ENCODE results near the gene MS4A12. TPM values are rescaled to one million over a fixed set of nuclear protein-coding genes. Genes with fewer than 3 reads are reported as not detected.

MS4A12 gene
- total and polyA plus RNA-seq, 2 of the 13 experiments (the other 11 are each of a cell fraction or from before 2014, with no cell fraction given) = not detected

DNA sequence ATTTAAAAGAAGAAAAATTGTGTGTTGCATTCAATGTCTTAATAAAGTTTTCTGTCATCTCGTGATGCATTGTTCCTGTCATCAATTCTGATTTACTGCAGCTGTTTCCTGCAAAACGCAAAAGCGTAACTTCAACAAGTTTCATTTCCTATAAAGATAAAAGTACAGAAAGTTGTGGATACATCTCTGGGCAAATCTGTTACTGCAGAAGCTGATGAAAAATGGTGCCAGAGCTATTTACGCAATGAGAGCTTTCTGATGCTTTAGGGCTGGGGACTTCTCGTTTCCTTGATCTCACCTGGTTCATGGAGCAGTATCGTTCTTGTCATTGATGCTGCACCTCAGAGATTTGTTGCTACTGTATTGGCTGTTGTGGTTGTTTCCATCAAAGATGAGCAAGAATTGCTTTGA is 15.5 kb upstream of the MS4A12 start:
- in situ Hi-C loops (cut with HindIII; ENCODE audit: extremely low pct_ligation_motif_present, low pct_unique_long_range_greater_than_20kb) = loop anchor here (25.0 kb wide), 1 partner anchor 140 kb away; the partner anchor contains the start of gene MS4A6E
- ChIA-PET CTCF (ENCODE audit: low intra/inter-chr PET ratio, low total read pairs) (no interaction called here), POLR2A (no interaction called here)
- no TSS peak for BruUV-seq (replicated peaks)
- H3K4me2 ChIP-seq (ENCODE audit: low read depth, low read length) = no peak overlapping the region
- H2AFZ ChIP-seq (ENCODE audit: low read length) = no peak overlapping the region
- H3K4me1 ChIP-seq (ENCODE audit: insufficient read depth, low read length) = no peaks in the 10 kb centered on the region
- no peaks in the 10 kb centered on the region for H3K36me3 ChIP-seq (replicated peaks in 1 of 2; ENCODE audit: control insufficient read depth in 1 of 2, insufficient read depth in 2 of 2, low read length in 2 of 2)
- no peaks in the 10 kb centered on the region for H3K9me3 ChIP-seq (ENCODE audit: low read length)
- no peaks in the 10 kb centered on the region for H4K20me1 ChIP-seq (ENCODE audit: insufficient read depth, low read length)
- TF ChIP-seq HOXA9 (CRISPR knock-in tag; IDR thresholded peaks at IDR 0.05; ENCODE audit: borderline replicate concordance) (no peak), ZNF143 (CRISPR knock-in tag; IDR thresholded peaks at IDR 0.05) (no peak), EEA1 (CRISPR knock-in tag; IDR thresholded peaks at IDR 0.05; ENCODE audit: borderline replicate concordance) (no peak), ZNF570 (CRISPR knock-in tag; IDR thresholded peaks at IDR 0.05; ENCODE audit: borderline replicate concordance) (no peak), NR2C2 (CRISPR knock-in tag; IDR thresholded peaks at IDR 0.05; ENCODE audit: borderline replicate concordance) (no peak), ZNF441 (CRISPR knock-in tag; IDR thresholded peaks at IDR 0.05; ENCODE audit: borderline replicate concordance) (no peak), DR1 (CRISPR knock-in tag; IDR thresholded peaks at IDR 0.05) (no peak), NCOA5 (CRISPR knock-in tag; IDR thresholded peaks at IDR 0.05) (no peak), CC2D1A (CRISPR knock-in tag; IDR thresholded peaks at IDR 0.05) (no peak), ZBTB42 (CRISPR knock-in tag; IDR thresholded peaks at IDR 0.05) (no peak), JUNB (CRISPR knock-in tag; IDR thresholded peaks at IDR 0.05; ENCODE audit: borderline replicate concordance) (no peak), SATB2 (CRISPR knock-in tag; IDR thresholded peaks at IDR 0.05) (no peak)
- TF ChIP-seq, protein P1, sequence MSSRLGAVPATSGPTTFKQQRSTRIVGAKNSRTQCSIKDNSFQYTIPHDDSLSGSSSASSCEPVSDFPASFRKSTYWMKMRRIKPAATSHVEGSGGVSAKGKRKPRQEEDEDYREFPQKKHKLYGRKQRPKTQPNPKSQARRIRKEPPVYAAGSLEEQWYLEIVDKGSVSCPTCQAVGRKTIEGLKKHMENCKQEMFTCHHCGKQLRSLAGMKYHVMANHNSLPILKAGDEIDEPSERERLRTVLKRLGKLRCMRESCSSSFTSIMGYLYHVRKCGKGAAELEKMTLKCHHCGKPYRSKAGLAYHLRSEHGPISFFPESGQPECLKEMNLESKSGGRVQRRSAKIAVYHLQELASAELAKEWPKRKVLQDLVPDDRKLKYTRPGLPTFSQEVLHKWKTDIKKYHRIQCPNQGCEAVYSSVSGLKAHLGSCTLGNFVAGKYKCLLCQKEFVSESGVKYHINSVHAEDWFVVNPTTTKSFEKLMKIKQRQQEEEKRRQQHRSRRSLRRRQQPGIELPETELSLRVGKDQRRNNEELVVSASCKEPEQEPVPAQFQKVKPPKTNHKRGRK (CRISPR knock-in tag; IDR thresholded peaks at IDR 0.05) = no peak
- WGBS (ENCODE audit: low lambda C conversion rate) = 34% methylated on average over 6 of the region's 6 CpGs
- no peak overlapping the region for H3K27ac ChIP-seq (ENCODE audit: extremely low read length, insufficient read depth, low read length)
- H3K4me3 ChIP-seq (replicated peaks in 1 of 3; ENCODE audit: insufficient read depth in 1 of 3, low read depth in 2 of 3, low read length in 3 of 3) = no peak overlapping the region
- DNase-seq (ENCODE audit: low spot score) (no peak), FAIRE-seq (no peak), ATAC-seq (no peak)
- H3K79me2 ChIP-seq (ENCODE audit: insufficient read depth, low read length) = no peaks in the 10 kb centered on the region
- no peaks in the 10 kb centered on the region for H3K27me3 ChIP-seq (ENCODE audit: control insufficient read depth in 1 of 2, insufficient read depth in 2 of 2, low read length in 2 of 2)
- no peak overlapping the region for H3K9ac ChIP-seq (ENCODE audit: insufficient read depth, low read depth, low read length)
- intact Hi-C loops (cut with micrococcal nuclease; ENCODE audit: unreplicated experiment) = no loop called here

All from HepG2 (cell line).